GM04504 (cell line): ENCODE results near the gene TLR5.
"Not testable (repeated sequence)": the region's sequence is repeated elsewhere in the genome, so short reads cannot be mapped to it uniquely, and the experiment has no call there.

ENCODE experiments used
- DNase-seq: peaks from one replicate; pipeline ENCODE4 v3.0.0-alpha.2; 2012; ENCODE audit warnings: low read depth

The TLR5 gene, protein sequence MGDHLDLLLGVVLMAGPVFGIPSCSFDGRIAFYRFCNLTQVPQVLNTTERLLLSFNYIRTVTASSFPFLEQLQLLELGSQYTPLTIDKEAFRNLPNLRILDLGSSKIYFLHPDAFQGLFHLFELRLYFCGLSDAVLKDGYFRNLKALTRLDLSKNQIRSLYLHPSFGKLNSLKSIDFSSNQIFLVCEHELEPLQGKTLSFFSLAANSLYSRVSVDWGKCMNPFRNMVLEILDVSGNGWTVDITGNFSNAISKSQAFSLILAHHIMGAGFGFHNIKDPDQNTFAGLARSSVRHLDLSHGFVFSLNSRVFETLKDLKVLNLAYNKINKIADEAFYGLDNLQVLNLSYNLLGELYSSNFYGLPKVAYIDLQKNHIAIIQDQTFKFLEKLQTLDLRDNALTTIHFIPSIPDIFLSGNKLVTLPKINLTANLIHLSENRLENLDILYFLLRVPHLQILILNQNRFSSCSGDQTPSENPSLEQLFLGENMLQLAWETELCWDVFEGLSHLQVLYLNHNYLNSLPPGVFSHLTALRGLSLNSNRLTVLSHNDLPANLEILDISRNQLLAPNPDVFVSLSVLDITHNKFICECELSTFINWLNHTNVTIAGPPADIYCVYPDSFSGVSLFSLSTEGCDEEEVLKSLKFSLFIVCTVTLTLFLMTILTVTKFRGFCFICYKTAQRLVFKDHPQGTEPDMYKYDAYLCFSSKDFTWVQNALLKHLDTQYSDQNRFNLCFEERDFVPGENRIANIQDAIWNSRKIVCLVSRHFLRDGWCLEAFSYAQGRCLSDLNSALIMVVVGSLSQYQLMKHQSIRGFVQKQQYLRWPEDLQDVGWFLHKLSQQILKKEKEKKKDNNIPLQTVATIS

GRCh38 chr1:223142795-223143536 is at the start of gene TLR5:
TSS of gene TLR5 (minus strand) at chr1:223143248. CDS start at chr1:223113031, 30,217 bp downstream.
- DNase-seq: no peak

- no peak for DNase-seq
Observed at GRCh38 chr1:223189903-223190724, 47.1 kb upstream of the TLR5 start.

GRCh38 chr1:223189525-223189902 is 46.5 kb upstream of the TLR5 start:
- DNase-seq: no peak

DNA sequence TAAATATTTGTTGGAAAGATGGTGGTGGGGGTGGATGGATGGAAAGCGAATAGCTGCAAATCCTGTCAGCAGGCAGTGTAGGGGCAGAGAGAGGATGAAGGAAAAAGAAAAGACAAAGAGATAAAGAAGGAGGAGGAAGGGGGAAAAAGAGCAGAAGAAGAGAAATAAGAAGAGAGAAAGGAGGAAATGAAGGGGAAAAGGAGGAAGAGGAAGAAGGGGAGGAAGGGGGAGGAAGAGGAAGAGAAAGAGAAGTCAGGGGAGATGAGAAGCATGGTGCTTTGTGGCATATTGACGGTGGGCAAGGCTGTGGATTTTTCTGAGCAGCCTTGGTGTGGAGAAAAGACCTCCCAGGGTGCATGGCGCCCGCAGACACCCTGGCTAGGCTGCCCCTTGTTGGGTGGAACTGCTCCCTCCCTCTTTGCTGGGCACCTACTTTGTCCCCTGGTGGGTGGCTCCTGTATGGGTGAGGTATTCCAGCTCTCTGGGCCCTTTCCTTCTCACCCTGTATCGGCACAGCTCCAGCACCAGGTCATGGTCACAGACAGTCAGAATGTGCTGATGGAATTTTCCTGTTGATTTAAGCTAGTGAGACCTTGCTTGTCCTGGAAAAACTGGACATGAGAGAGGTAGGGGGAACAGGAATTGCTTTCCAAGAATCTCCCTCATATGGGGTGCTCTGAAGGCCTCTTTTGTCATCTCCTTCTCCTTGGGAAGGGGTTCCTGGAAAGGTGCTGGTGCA is 45.7 kb upstream of the TLR5 start:
- DNase-seq: no peak

DNA sequence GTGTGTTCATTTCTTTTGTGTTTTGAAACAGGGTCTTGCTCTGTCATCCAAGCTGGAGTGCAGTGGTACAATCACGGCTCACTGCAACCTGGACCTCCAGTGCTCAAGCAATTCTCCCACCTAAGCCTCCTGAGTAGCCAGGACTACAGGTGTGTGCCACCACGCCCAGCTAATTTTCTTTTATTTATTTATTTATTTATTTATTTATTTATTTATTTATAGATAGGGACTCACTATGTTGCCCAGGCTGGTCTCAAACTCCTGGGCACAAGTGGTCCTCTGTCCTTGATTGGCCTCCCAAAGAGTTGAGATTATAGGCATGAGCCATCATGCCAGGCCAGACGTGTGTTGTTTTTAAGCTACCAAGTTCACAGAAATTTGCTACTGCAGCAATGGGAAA is 43.8 kb upstream of the TLR5 start:
- no peak for DNase-seq

DNA sequence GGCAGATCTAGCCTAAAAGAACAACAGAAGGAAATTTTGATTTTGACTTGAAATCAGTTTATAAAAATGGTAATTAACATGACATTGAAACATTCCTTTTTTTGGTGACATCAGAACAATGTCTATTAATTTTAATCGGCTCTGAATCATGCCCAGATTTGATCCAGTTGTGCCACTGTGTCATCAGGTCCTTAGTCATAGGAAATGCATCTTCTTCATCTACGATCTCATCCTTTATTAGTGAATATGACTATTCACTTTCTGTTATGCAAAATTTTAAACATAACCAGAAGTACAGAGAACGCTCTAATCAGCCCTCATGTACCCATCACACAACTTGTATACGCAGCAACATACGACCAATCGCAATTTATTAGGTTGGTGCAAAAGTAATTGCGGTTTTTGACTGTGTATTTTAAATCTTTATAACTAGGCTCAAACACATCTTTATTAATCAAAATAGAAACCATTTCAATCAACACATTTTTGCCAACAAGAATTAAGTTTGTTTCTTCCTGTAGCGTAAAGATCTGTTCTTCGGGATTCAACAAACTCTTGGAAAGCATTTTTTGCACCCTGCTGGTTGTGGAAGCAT is 40.3 kb upstream of the TLR5 start:
- no peak for DNase-seq

DNA sequence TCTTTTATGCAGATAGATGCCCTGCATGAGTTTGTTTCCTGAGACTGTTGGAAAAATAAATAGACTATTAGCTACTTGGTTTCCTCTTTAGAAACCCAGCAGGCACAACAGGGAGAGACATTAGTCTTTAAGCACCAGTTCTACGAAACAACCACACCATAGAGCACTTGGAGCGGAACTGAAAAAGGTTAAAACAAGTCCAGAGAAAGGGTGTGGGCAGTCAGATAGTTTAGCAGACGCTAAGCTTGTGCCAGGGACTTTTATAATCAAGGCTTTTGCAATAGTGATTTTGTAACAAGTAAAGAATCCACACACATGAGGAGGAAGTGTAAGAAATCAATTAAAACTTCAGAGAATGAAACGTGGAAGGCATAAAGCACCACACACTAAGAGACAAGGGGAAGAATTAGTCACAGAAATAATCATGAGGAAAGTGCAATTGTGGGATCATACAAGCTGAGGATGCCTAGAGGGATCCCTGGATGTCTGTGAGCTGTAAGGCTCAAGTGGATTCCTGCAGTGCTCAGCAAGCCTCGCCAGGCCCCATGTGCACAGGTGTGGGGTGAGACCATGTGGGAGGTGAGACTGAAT is 37.8 kb upstream of the TLR5 start:
- DNase-seq: peak; percentile 50

- DNase-seq: no peak
Observed at GRCh38 chr1:223179786-223180185, 36.7 kb upstream of the TLR5 start.

GRCh38 chr1:223179280-223179679 is 36.2 kb upstream of the TLR5 start:
- no peak for DNase-seq

- DNase-seq: no peak
Observed at GRCh38 chr1:223177681-223178080, 34.6 kb upstream of the TLR5 start.

- no peak for DNase-seq
Observed at GRCh38 chr1:223176437-223176836, 33.4 kb upstream of the TLR5 start.

- DNase-seq: no peak
Observed at GRCh38 chr1:223175633-223176032, 32.6 kb upstream of the TLR5 start.

DNA sequence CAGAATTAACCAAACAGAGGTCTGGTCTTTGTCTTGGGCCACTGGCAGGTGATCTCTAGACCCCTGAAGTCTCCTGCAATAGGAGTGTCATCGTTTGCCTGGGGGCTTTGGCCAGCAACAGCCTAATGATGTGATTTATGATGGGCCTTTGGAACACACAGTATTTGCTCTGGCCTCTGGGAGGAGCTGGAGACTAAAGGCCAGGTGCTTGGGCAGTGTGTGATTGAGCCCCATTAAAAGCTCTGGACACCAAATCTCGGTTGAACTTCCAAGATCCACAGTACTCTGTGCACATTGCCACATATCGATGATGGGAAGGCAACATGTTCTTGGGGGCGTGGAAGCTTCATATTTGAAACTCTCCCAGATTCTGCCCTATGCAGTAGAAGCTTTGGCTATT is 32.0 kb upstream of the TLR5 start:
- no peak for DNase-seq

GRCh38 chr1:223169458-223169857 is 26.4 kb upstream of the TLR5 start:
- DNase-seq: not testable (repeated sequence)

GRCh38 chr1:223161321-223161720 is 18.3 kb upstream of the TLR5 start:
- DNase-seq: no peak

DNA sequence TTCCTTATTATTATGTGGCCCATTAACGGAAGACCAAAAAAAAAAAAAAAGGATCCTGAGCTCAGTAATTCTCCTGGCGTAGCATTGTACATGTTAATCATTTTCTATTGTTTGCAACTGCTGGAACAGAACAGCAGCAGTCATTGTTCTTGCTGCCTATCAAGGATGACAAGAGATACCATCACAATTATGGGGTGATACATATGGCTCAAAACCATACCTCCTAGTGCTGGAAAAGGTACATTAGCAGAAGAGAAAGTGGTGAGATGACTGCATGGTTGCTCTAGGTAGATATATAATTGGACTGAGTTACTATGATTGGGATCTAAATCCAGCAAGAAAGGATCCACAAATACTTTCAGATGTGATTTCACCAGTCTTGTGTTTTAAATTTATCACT is 13.3 kb upstream of the TLR5 start:
- DNase-seq: no peak

DNA sequence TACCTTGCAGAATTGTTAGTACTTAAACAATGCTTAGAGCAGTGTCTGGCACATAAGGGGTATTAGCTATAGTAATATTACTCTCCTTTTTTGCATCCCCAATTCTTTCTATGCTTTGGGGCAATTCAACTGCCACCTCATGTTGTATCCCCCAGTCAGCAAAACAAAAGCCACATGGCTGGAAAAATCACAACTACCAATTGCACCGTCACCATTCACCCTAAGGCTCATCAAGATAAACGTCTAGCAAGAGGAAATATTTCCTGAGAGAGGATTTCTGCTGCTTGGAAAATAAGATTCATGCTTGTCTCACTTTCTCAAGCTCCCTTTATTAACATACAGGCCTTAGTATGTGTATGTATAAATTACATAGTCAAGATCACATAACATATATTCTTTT is 12.1 kb upstream of the TLR5 start:
- no peak for DNase-seq

DNA sequence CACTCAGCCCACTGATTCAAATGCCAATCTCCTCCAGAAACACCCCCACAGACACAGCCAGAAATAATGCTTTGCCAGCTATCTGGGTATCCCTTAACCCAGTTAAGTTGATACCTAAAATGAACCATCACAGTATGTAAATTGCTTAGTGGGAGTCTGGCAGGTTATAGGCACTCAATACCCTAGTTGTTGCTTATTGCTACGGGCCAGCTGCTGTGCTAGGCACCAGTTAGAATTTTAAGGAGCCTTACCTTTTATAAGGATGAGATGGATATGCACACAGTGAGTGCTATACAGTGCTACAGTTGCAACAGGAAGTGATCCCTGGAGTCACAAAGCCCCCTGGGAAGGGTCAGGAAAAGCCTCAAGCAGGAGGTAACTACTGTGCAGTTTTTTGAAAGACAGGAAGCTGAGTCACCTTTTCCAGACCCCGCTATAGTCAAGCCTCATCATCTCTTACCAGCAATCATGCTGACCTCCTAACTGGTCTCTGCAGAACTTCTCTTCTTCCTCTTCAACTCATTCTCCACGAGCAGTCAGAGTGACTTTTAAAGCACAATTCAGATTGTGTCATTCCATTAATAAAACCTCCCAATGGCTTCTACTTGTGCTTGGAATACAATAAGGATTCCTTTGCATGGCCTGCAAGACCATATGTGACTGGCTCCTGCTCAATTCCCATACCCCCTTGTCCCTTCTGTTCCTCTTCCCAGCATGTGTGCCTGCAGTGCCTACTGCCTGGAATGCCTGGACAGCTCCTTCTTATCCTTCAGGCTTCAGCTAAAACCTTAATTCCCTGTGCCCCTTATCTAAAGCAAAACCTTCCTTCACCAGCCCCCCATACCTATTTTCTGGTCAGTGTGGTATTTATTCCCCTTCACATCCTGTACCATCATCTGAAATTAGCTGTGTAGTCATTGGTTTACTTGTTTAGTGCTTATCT is 10.4 kb upstream of the TLR5 start:
- DNase-seq: no peak

- DNase-seq: no peak
Observed at GRCh38 chr1:223152399-223152798, 9.4 kb upstream of the TLR5 start.
